SK-N-SH (cell line): ENCODE results near the gene PCBP3. TPM values are rescaled to one million over a fixed set of nuclear protein-coding genes. Genes with fewer than 3 reads are reported as not detected.

Experiments used
- CTCF ChIA-PET: fragments of 300-600, 350-600 bp; formaldehyde crosslinking; extraction: SDS; loops from one replicate; lab custom pipeline; 2021; lab: Yijun Ruan, JAX
- POLR2A ChIA-PET: fragments of 350-600 bp; sonication (Branson Sonifier 250); formaldehyde crosslinking; extraction: SDS; loops from one replicate; lab custom pipeline; 2020; ENCODE audit warnings: antibody characterized with exemption, inconsistent platforms; lab: Yijun Ruan, JAX
- DNase-seq: peaks from one replicate; pipeline ENCODE4 v3.0.0; 2012
- H2AFZ ChIP-seq: fragments of 200-600 bp; sonication (generic); 2 replicates; pipeline ENCODE4 v1.8.1; 2016; ENCODE audit warnings: antibody characterized with exemption, mild to moderate bottlenecking, low read depth
- H3F3A ChIP-seq: fragments of 200-600 bp; sonication (generic); replicated peaks from 2 replicates; pipeline ENCODE3; 2016; ENCODE audit warnings: antibody characterized with exemption, mild to moderate bottlenecking; ENCODE audit not compliant: insufficient read depth
- H3K27ac ChIP-seq, 2 experiments: fragments of 200-500 bp in 1 of 2; fragments of 200-600 bp in 1 of 2; sonication (Bioruptor generic) in 1 of 2; sonication (generic), shearing (Covaris generic) in 1 of 2; 2 replicates each; pipeline versions ENCODE4 v1.5.1 to v1.6.1; 2014 to 2016; ENCODE audit warnings: low read depth in 2 of 2, inconsistent platforms in 1 of 2, low read length in 1 of 2, mild to moderate bottlenecking in 1 of 2, mixed read lengths in 1 of 2
- H3K27me3 ChIP-seq: fragments of 200-600 bp; sonication (generic), shearing (Covaris generic); 2 replicates; pipeline ENCODE4 v1.6.1; 2016; ENCODE audit warnings: mixed run types; ENCODE audit not compliant: insufficient read depth
- H3K36me3 ChIP-seq, 2 experiments: fragments of 200-500 bp in 1 of 2; fragments of 200-600 bp in 1 of 2; sonication (Bioruptor generic) in 1 of 2; sonication (generic) in 1 of 2; replicated peaks in 1 of 2; 2 replicates each; pipeline versions ENCODE3 to v1.5.1; 2014 to 2016; ENCODE audit warnings: low read length in 1 of 2, mild to moderate bottlenecking in 1 of 2; ENCODE audit not compliant: insufficient read depth in 2 of 2, control insufficient read depth in 1 of 2
- H3K4me1 ChIP-seq, 2 experiments: fragments of 200-500 bp in 1 of 2; fragments of 200-600 bp in 1 of 2; sonication (Bioruptor generic) in 1 of 2; sonication (generic), shearing (Covaris generic) in 1 of 2; 2 replicates each; pipeline versions ENCODE4 v1.5.1 to v1.6.1; 2014 to 2016; ENCODE audit warnings: low read depth in 1 of 2, low read length in 1 of 2, mixed run types in 1 of 2; ENCODE audit not compliant: insufficient read depth in 2 of 2, control insufficient read depth in 1 of 2
- H3K4me2 ChIP-seq: fragments of 200-600 bp; sonication (generic), shearing (Covaris generic); 2 replicates; pipeline ENCODE4 v1.6.1; 2017; ENCODE audit warnings: mixed run types
- H3K4me3 ChIP-seq, 2 experiments: fragments of 200-500 bp in 1 of 2; fragments of 200-600 bp in 1 of 2; sonication (Bioruptor generic) in 1 of 2; sonication (generic), shearing (Covaris generic) in 1 of 2; 2 replicates each; pipeline versions ENCODE4 v1.5.1 to v1.8.1; 2014 to 2016; ENCODE audit warnings: low read depth in 2 of 2, inconsistent platforms in 1 of 2, low read length in 1 of 2, mild to moderate bottlenecking in 1 of 2, mixed read lengths in 1 of 2, moderate library complexity in 1 of 2
- H3K79me2 ChIP-seq: fragments of 200-600 bp; sonication (generic); 2 replicates; pipeline ENCODE4 v1.8.1; 2017; ENCODE audit warnings: mild to moderate bottlenecking; ENCODE audit not compliant: insufficient read depth
- H3K9ac ChIP-seq: fragments of 200-600 bp; sonication (generic); 2 replicates; pipeline ENCODE4 v1.6.1; 2017; ENCODE audit warnings: mixed run types
- H3K9me2 ChIP-seq: fragments of 200-600 bp; sonication (generic); 2 replicates; pipeline ENCODE4 v1.6.1; 2017; ENCODE audit warnings: mixed run types
- H3K9me3 ChIP-seq: fragments of 200-600 bp; sonication (generic); 2 replicates; pipeline ENCODE4 v1.6.1; 2017; ENCODE audit warnings: mixed run types, mild to moderate bottlenecking, moderate library complexity
- H4K20me1 ChIP-seq: fragments of 200-600 bp; sonication (generic); 2 replicates; pipeline ENCODE4 v1.6.1; 2017; ENCODE audit warnings: mild to moderate bottlenecking, mixed run types; ENCODE audit not compliant: insufficient read depth
- CTCF ChIP-seq: fragments of 200-600 bp; sonication (generic); IDR thresholded peaks from 2 replicates; pipeline ENCODE4 v1.6.1; 2017; ENCODE audit warnings: antibody characterized with exemption, mild to moderate bottlenecking, moderate library complexity
- ELF1 ChIP-seq: IDR thresholded peaks from 2 replicates; pipeline ENCODE4 v1.4.0; 2012
- FOXM1 ChIP-seq: IDR thresholded peaks from 2 replicates; pipeline ENCODE4 v1.4.0; 2012; ENCODE audit warnings: low read depth, mild to moderate bottlenecking
- GABPA ChIP-seq: IDR thresholded peaks from 2 replicates; pipeline ENCODE4 v1.4.0; 2012; ENCODE audit warnings: low read depth, mild to moderate bottlenecking
- GATA2 ChIP-seq: sonication (generic); formaldehyde crosslinking; IDR thresholded peaks from 2 replicates; pipeline ENCODE4 v1.5.0; 2020; ENCODE audit warnings: mild to moderate bottlenecking, missing genetic modification reagents
- MEF2A ChIP-seq: IDR thresholded peaks from 2 replicates; pipeline ENCODE4 v1.4.0; 2012; ENCODE audit warnings: low read depth, borderline replicate concordance
- MXI1 ChIP-seq: IDR thresholded peaks from 2 replicates; pipeline ENCODE4 v1.6.1; 2012; ENCODE audit warnings: mild to moderate bottlenecking, low read depth, low read length, improper control_type of control experiment
- POLR2AphosphoS5 ChIP-seq: IDR thresholded peaks from 2 replicates; pipeline ENCODE4 v1.6.1; 2012; ENCODE audit warnings: low read depth, low read length
- RAD21 ChIP-seq: IDR thresholded peaks from 2 replicates; pipeline ENCODE4 v1.6.1; 2012; ENCODE audit warnings: mild to moderate bottlenecking, low read length
- REST ChIP-seq: IDR thresholded peaks from 2 replicates; pipeline ENCODE4 v1.6.1; 2012; ENCODE audit warnings: mild to moderate bottlenecking, low read depth, low read length, moderate library complexity
- SMC3 ChIP-seq: IDR thresholded peaks from 2 replicates; pipeline ENCODE4 v1.6.1; 2012; ENCODE audit warnings: low read depth, low read length, improper control_type of control experiment
- TEAD4 ChIP-seq: IDR thresholded peaks from 2 replicates; pipeline ENCODE4 v1.4.0; 2012; ENCODE audit warnings: mild to moderate bottlenecking, borderline replicate concordance; ENCODE audit not compliant: insufficient read depth
- YY1 ChIP-seq: IDR thresholded peaks from 2 replicates; pipeline ENCODE4 v1.4.0; 2012; ENCODE audit warnings: low read depth, mild to moderate bottlenecking
- ZBTB33 ChIP-seq: IDR thresholded peaks from 2 replicates; pipeline ENCODE4 v1.4.0; 2012; ENCODE audit warnings: low read depth, borderline replicate concordance
- WGBS: methylation state at CpG from one replicate; pipeline ENCODE4 v1.1.6; 2017; ENCODE audit warnings: low lambda C conversion rate; 5-methylcytosine and 5-hydroxymethylcytosine counted together
- polyA plus RNA-seq, 3 experiments: library from polyadenylated mRNA; depleted of rRNA; stranded (reverse); fragments of >200 nt; gene quantifications; 2 replicates each; pipeline ENCODE4 v1.2.3, GENCODE V29; 2012
- TF ChIP-seq, protein P1 (sequence below): IDR thresholded peaks from 2 replicates; pipeline ENCODE4; 2012
- TF ChIP-seq, protein P2 (sequence below): IDR thresholded peaks from 2 replicates; pipeline ENCODE4 v1.4.0; 2012; ENCODE audit warnings: low read depth

PCBP3 gene
- polyA plus RNA-seq, 1 of the 3 experiments (the other 2 are of a cell fraction) = 9.5 TPM

DNA sequence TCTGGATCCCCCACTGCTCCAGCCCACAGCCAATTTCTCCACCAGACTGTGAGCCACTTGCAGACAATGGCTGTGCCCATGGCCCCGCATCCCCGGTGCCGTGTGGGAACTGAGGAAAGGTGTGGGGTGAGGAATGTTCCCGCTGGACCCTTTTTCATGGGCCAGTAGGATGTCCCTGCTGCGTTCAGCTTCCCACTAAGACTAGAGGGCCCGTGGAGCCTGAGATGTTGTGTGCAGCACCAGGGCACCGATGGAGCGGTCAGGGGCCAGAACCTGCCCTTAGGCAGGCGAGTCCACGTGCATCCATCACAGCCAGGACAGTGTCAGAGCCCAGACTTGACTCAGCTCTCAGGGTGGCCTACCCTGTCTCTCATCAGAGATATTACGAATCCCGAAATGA is 232.4 kb downstream of the PCBP3 start (continued):
- no peak for TF ChIP-seq CTCF
- no peak for TF ChIP-seq YY1
- no peak for TF ChIP-seq ELF1
- TF ChIP-seq SMC3 = no peak
- no peak for TF ChIP-seq GABPA
- no peak for TF ChIP-seq RAD21
- no peak for TF ChIP-seq GATA2
- no peak for TF ChIP-seq MEF2A

DNA sequence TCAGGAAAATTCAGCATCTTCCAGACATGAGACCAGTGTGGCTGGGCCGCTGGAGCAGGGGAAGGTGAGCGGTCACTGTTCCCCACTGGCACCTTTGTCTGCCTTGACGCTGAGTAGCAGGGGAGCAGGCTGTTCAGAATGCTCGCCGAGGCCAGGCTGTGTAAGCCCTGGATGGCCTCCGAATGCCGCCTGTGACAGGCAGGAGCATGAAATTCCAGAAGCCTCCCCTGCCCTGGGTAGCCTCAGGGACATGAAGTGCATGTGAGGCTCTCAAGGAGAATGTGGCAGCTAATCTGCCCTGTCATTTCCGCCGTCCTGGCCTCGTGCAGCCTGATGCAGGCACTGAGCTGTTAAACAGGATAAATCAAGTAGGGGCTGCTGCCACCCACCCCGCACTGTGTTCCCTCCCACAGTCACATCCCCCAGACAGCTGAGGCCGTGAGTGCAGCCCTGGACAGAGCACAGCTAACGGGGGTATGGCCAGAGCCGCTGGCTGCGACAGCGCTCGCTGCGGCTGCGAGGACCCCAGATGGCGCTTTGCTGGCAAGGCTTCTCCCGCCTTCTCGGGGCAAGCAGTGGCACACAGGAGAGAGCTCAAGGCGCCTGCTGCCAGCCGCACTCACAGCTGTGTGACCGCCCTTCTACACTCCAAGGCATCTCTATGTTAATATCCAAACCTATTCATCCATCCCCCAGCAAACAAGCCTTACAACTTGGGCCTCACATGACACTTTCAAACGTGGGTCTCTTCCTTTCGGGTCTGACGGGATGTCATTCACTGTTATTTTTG is 233.1 kb downstream of the PCBP3 start:
- ChIA-PET CTCF (interaction anchor here (0.7 to 1.9 kb wide), 8 partner anchors 12 to 342 kb away, joined by 3 to 8 read pairs (median 4); no protein-coding TSS in a partner anchor), POLR2A (interaction anchor here (0.8 to 2.7 kb wide), 4 partner anchors 11 to 321 kb away, joined by 4 to 23 read pairs (median 6); no protein-coding TSS in a partner anchor)
- Histone ChIP-seq H3K4me3 (no peak overlapping the region), H3K4me1 (peaks cover 21 to 49% of the 10 kb centered on the region in 2 experiments; a peak in 3 of 4 replicates), H3K27ac (peak overlapping the region in 1 of 2 experiments; percentile 78; a peak in 2 of 4 replicates), H3K36me3 (no peaks in the 10 kb centered on the region), H3K27me3 (no peaks in the 10 kb centered on the region), H3F3A (peaks cover 6% of the 10 kb centered on the region), H4K20me1 (no peaks in the 10 kb centered on the region), H3K9ac (no peak overlapping the region), H3K9me3 (no peaks in the 10 kb centered on the region), H3K9me2 (no peaks in the 10 kb centered on the region), H3K79me2 (no peaks in the 10 kb centered on the region), H2AFZ (no peak overlapping the region), H3K4me2 (no peak overlapping the region)
- TF ChIP-seq MXI1 (peak; percentile 95), SMC3 (no peak)
- WGBS = 82% methylated on average over 10 of the region's 28 CpGs
- peak; percentile 90 for DNase-seq

DNA sequence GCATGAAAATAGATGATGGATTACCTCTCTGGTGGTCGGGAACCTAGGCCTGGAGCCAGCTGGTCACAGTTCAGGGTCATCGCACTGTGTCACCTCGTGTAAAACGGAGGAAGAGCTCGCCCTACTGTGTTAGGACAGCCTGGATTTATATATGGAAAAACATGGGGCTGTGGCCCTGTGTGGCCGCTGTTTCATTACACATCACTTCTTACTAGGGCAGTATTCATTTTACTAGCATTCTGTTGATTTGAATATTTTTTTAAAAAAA is 233.6 kb downstream of the PCBP3 start:
- Histone ChIP-seq H2AFZ (no peak overlapping the region), H3K4me2 (no peak overlapping the region), H3K79me2 (no peaks in the 10 kb centered on the region), H3K4me3 (no peak overlapping the region), H3K27me3 (no peaks in the 10 kb centered on the region), H3K27ac (peak overlapping the region in 1 of 2 experiments; percentile 78; a peak in 1 of 4 replicates), H3K9me2 (no peaks in the 10 kb centered on the region), H3K4me1 (peaks cover 21 to 49% of the 10 kb centered on the region in 2 experiments; a peak in 3 of 4 replicates), H3K9ac (no peak overlapping the region), H4K20me1 (no peaks in the 10 kb centered on the region), H3K36me3 (no peaks in the 10 kb centered on the region), H3F3A (peaks cover 6% of the 10 kb centered on the region), H3K9me3 (no peaks in the 10 kb centered on the region)
- ChIA-PET CTCF (interaction anchor here (1.1 to 1.4 kb wide), 5 partner anchors 13 to 342 kb away, joined by 3 to 5 read pairs (median 3); no protein-coding TSS in a partner anchor), POLR2A (interaction anchor here (0.8 to 2.7 kb wide), 4 partner anchors 10 to 321 kb away, joined by 4 to 23 read pairs (median 6); no protein-coding TSS in a partner anchor)
- 93% methylated on average over 6 of the region's 6 CpGs for WGBS
- DNase-seq = no peak
- TF ChIP-seq, protein P1, sequence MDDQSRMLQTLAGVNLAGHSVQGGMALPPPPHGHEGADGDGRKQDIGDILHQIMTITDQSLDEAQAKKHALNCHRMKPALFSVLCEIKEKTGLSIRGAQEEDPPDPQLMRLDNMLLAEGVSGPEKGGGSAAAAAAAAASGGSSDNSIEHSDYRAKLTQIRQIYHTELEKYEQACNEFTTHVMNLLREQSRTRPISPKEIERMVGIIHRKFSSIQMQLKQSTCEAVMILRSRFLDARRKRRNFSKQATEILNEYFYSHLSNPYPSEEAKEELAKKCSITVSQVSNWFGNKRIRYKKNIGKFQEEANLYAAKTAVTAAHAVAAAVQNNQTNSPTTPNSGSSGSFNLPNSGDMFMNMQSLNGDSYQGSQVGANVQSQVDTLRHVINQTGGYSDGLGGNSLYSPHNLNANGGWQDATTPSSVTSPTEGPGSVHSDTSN = no peak
- TF ChIP-seq TEAD4 (no peak), FOXM1 (no peak), MEF2A (no peak), ZBTB33 (no peak), GABPA (no peak), REST (no peak), POLR2AphosphoS5 (no peak)
- TF ChIP-seq, protein P2, sequence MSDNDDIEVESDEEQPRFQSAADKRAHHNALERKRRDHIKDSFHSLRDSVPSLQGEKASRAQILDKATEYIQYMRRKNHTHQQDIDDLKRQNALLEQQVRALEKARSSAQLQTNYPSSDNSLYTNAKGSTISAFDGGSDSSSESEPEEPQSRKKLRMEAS = no peak
